ENCODE data around the gene CAMSAP2.
A peak's percentile ranks its signal among the peaks of the same experiment; 100 is the strongest.
"Not testable (repeated sequence)": the region's sequence is repeated elsewhere in the genome, so short reads cannot be mapped to it uniquely, and the experiment has no call there.

CAMSAP2 gene

GRCh38 chr1:200780545-200781369, 42.1 kb downstream of the CAMSAP2 start:
- DNase-seq (ENCODE audit: low spot score) = no peak
- no peak for FAIRE-seq

GRCh38 chr1:200783926-200784325, 45.2 kb downstream of the CAMSAP2 start:
- no peak for DNase-seq (ENCODE audit: low spot score)
- FAIRE-seq = no peak

GRCh38 chr1:200784576-200784975, 45.9 kb downstream of the CAMSAP2 start:
- no peak for FAIRE-seq
- DNase-seq (ENCODE audit: low spot score) = no peak

GRCh38 chr1:200786788-200787187, 48.1 kb downstream of the CAMSAP2 start:
- FAIRE-seq (no peak), DNase-seq (ENCODE audit: low spot score) (no peak)

GRCh38 chr1:200787896-200788387, 49.2 kb downstream of the CAMSAP2 start:
- FAIRE-seq = no peak
- no peak for DNase-seq (ENCODE audit: low spot score)

GRCh38 chr1:200791012-200791411, 52.3 kb downstream of the CAMSAP2 start:
- FAIRE-seq; DNase-seq (ENCODE audit: low spot score): not testable (repeated sequence)

GRCh38 chr1:200793677-200794076, 55.0 kb downstream of the CAMSAP2 start:
- DNase-seq (ENCODE audit: low spot score) = no peak

GRCh38 chr1:200794506-200795065, 55.9 kb downstream of the CAMSAP2 start:
- FAIRE-seq (no peak), DNase-seq (ENCODE audit: low spot score) (no peak)

More at GRCh38 chr1:200793677-200794076, 55.0 kb downstream of the CAMSAP2 start:
- no peak for FAIRE-seq

- FAIRE-seq (no peak), DNase-seq (ENCODE audit: low spot score) (no peak)
Observed at GRCh38 chr1:200795156-200795555, 56.5 kb downstream of the CAMSAP2 start.

- FAIRE-seq = no peak
Observed at GRCh38 chr1:200802042-200802441, 63.3 kb downstream of the CAMSAP2 start.

GRCh38 chr1:200802865-200803512, 64.3 kb downstream of the CAMSAP2 start:
- DNase-seq (ENCODE audit: low spot score) (peak; percentile 68), FAIRE-seq (peak; percentile 51)

More at GRCh38 chr1:200802042-200802441, 63.3 kb downstream of the CAMSAP2 start:
- DNase-seq (ENCODE audit: low spot score) = no peak

- FAIRE-seq (no peak), DNase-seq (ENCODE audit: low spot score) (no peak)
Observed at GRCh38 chr1:200805719-200806118, 67.0 kb downstream of the CAMSAP2 start.

- DNase-seq (ENCODE audit: low spot score) (no peak), FAIRE-seq (no peak)
Observed at GRCh38 chr1:200808846-200809245, 70.2 kb downstream of the CAMSAP2 start.

GRCh38 chr1:200811704-200812103, 73.0 kb downstream of the CAMSAP2 start:
- FAIRE-seq = no peak
- no peak for DNase-seq (ENCODE audit: low spot score)

- FAIRE-seq; DNase-seq (ENCODE audit: low spot score): not testable (repeated sequence)
Observed at GRCh38 chr1:200816624-200817224, 78.0 kb downstream of the CAMSAP2 start.

GRCh38 chr1:200818248-200818647, 79.6 kb downstream of the CAMSAP2 start:
- FAIRE-seq = no peak
- no peak for DNase-seq (ENCODE audit: low spot score)

GRCh38 chr1:200819726-200820125, 81.0 kb downstream of the CAMSAP2 start:
- FAIRE-seq = no peak

GRCh38 chr1:200831091-200831490, 92.4 kb downstream of the CAMSAP2 start:
- DNase-seq (ENCODE audit: low spot score) (no peak), FAIRE-seq (no peak)

More at GRCh38 chr1:200819726-200820125, 81.0 kb downstream of the CAMSAP2 start:
- no peak for DNase-seq (ENCODE audit: low spot score)

- no peak for FAIRE-seq
- no peak for DNase-seq (ENCODE audit: low spot score)
Observed at GRCh38 chr1:200834383-200834782, 95.7 kb downstream of the CAMSAP2 start.

- DNase-seq (ENCODE audit: low spot score) (no peak), FAIRE-seq (no peak)
Observed at GRCh38 chr1:200836213-200836612, 97.5 kb downstream of the CAMSAP2 start.

GRCh38 chr1:200837931-200838571, 99.4 kb downstream of the CAMSAP2 start:
- DNase-seq (ENCODE audit: low spot score) (peak; percentile 14), FAIRE-seq (peak; percentile 55)

Data from RCC 7860 (cell line).